ENCODE data around the gene PPDPF.

Gene PPDPF

GRCh38 chr20:63522981-63523611 is 2.5 kb downstream of the PPDPF start:
- DNase-seq (ENCODE audit: low read depth), result no peak
- no peak for TF ChIP-seq CTCF (IDR thresholded peaks at IDR 0.05; ENCODE audit: insufficient read depth, low read depth, low read length, missing control alignments)
- H3K4me3 ChIP-seq (ENCODE audit: low read length), result no peak overlapping the region

- TF ChIP-seq CTCF (IDR thresholded peaks at IDR 0.05; ENCODE audit: insufficient read depth, low read depth, low read length, missing control alignments), result no peak
These were observed 4.6 kb downstream of the PPDPF start for GRCh38 chr20:63525185-63525584.

GRCh38 chr20:63525971-63526370 is 5.4 kb downstream of the PPDPF start:
- H3K4me3 ChIP-seq (ENCODE audit: low read length), result no peak overlapping the region
- TF ChIP-seq CTCF (IDR thresholded peaks at IDR 0.05; ENCODE audit: insufficient read depth, low read depth, low read length, missing control alignments), result no peak
- DNase-seq (ENCODE audit: low read depth), result no peak

More at GRCh38 chr20:63525185-63525584, 4.6 kb downstream of the PPDPF start:
- H3K4me3 ChIP-seq (ENCODE audit: low read length), result no peak overlapping the region
- DNase-seq (ENCODE audit: low read depth), result no peak

GRCh38 chr20:63527184-63527583 is 6.6 kb downstream of the PPDPF start:
- DNase-seq (ENCODE audit: low read depth), result no peak
- no peak for TF ChIP-seq CTCF (IDR thresholded peaks at IDR 0.05; ENCODE audit: insufficient read depth, low read depth, low read length, missing control alignments)
- no peak overlapping the region for H3K4me3 ChIP-seq (ENCODE audit: low read length)

- no peak overlapping the region for H3K4me3 ChIP-seq (ENCODE audit: low read length)
- TF ChIP-seq CTCF (IDR thresholded peaks at IDR 0.05; ENCODE audit: insufficient read depth, low read depth, low read length, missing control alignments), result no peak
- DNase-seq (ENCODE audit: low read depth), result no peak
These were observed 8.8 kb downstream of the PPDPF start for GRCh38 chr20:63529180-63529860.

- TF ChIP-seq CTCF (IDR thresholded peaks at IDR 0.05; ENCODE audit: insufficient read depth, low read depth, low read length, missing control alignments), result no peak
- DNase-seq (ENCODE audit: low read depth), result no peak
- no peak overlapping the region for H3K4me3 ChIP-seq (ENCODE audit: low read length)
These were observed 9.6 kb downstream of the PPDPF start for GRCh38 chr20:63529861-63530787.

All from epithelial cell of esophagus (primary cell).